OCI-LY7 (cell line): ENCODE measurements around the gene APEX2.

ENCODE experiments used
- EZH2phosphoT487 ChIP-seq: fragments of 200-600 bp; sonication (generic); IDR thresholded peaks from 2 replicates; pipeline ENCODE4 v1.6.1; 2018; ENCODE audit warnings: low read depth, borderline replicate concordance, mild to moderate bottlenecking, mixed run types, antibody characterized with exemption, low read length, moderate library complexity, mixed read lengths
- TF ChIP-seq, protein P1 (sequence below): fragments of 200-600 bp; sonication (generic); conservative IDR thresholded peaks from 2 replicates; pipeline ENCODE4 v1.5.1; 2014; ENCODE audit warnings: mild to moderate bottlenecking, antibody characterized with exemption, low read length, moderate library complexity, mixed read lengths

DNA sequence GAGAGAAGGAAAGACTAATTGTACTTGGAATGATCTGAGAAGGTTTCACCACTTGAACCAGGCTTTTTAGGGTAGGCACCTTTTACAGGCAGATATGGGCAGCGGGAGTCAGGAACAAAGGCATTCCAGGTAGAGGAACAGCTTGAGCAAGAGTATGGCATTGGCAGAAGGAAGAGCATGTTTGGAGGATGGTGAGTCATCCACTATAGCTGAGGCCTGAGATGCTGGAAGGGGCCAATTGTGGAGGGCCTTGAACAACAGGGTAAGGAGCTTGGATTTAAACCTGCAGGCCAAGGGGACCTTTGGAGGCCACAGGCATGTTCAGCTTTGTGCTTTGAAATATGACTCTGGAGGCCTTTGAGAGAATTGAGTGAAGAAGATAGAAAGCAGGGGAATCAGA is 38.4 kb upstream of the APEX2 start:
- TF ChIP-seq, protein P1, sequence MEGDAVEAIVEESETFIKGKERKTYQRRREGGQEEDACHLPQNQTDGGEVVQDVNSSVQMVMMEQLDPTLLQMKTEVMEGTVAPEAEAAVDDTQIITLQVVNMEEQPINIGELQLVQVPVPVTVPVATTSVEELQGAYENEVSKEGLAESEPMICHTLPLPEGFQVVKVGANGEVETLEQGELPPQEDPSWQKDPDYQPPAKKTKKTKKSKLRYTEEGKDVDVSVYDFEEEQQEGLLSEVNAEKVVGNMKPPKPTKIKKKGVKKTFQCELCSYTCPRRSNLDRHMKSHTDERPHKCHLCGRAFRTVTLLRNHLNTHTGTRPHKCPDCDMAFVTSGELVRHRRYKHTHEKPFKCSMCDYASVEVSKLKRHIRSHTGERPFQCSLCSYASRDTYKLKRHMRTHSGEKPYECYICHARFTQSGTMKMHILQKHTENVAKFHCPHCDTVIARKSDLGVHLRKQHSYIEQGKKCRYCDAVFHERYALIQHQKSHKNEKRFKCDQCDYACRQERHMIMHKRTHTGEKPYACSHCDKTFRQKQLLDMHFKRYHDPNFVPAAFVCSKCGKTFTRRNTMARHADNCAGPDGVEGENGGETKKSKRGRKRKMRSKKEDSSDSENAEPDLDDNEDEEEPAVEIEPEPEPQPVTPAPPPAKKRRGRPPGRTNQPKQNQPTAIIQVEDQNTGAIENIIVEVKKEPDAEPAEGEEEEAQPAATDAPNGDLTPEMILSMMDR: no peak
- TF ChIP-seq EZH2phosphoT487: no peak
